GM23338 (cell line): Measurements from ENCODE around the gene LPGAT1. TPM values are rescaled to one million over a fixed set of nuclear protein-coding genes. Genes with fewer than 3 reads are reported as not detected.
A peak's percentile ranks its signal among the peaks of the same experiment; 100 is the strongest.

ENCODE experiments used
- ATAC-seq: fragments of 200-7000 bp; cut with Tn5 transposase; 3 replicates; pipeline ENCODE4 v1.9.1; 2020
- DNase-seq: peaks from one replicate; pipeline ENCODE4 v3.0.0-alpha.2; 2015; ENCODE audit warnings: low spot score
- H2AFZ ChIP-seq: fragments of 200-600 bp; sonication (generic); 2 replicates; pipeline ENCODE4 v1.8.0; 2016; ENCODE audit warnings: antibody characterized with exemption, mild to moderate bottlenecking, moderate library complexity
- H3F3A ChIP-seq: fragments of 200-600 bp; sonication (generic); replicated peaks from 2 replicates; pipeline ENCODE4 v1.8.0; 2017; ENCODE audit warnings: antibody characterized with exemption, mixed run types, low read depth
- H3K27ac ChIP-seq: fragments of 200-600 bp; sonication (generic); 2 replicates; pipeline ENCODE4 v1.6.1; 2016; ENCODE audit warnings: low read depth
- H3K27me3 ChIP-seq: fragments of 200-600 bp; sonication (generic); 2 replicates; pipeline ENCODE4 v1.8.0; 2016; ENCODE audit warnings: mild to moderate bottlenecking, mixed run types, moderate library complexity; ENCODE audit not compliant: insufficient read depth
- H3K36me3 ChIP-seq: fragments of 200-600 bp; sonication (generic); 2 replicates; pipeline ENCODE4 v1.8.0; 2016; ENCODE audit warnings: mild to moderate bottlenecking; ENCODE audit not compliant: insufficient read depth
- H3K4me1 ChIP-seq: fragments of 200-600 bp; sonication (generic); 2 replicates; pipeline ENCODE4 v1.8.0; 2016; ENCODE audit warnings: mild to moderate bottlenecking, moderate library complexity; ENCODE audit not compliant: insufficient read depth
- H3K4me2 ChIP-seq: fragments of 200-600 bp; sonication (generic); 2 replicates; pipeline ENCODE4 v1.7.1; 2017; ENCODE audit warnings: mixed run types
- H3K4me3 ChIP-seq: fragments of 200-600 bp; sonication (generic); 2 replicates; pipeline ENCODE4 v1.6.1; 2016; ENCODE audit warnings: mixed run types
- H3K79me2 ChIP-seq: fragments of 200-600 bp; sonication (generic); replicated peaks from 2 replicates; pipeline ENCODE4 v1.8.0; 2017; ENCODE audit warnings: mild to moderate bottlenecking; ENCODE audit not compliant: insufficient read depth
- H3K9me2 ChIP-seq: fragments of 200-600 bp; sonication (generic); 2 replicates; pipeline ENCODE4 v1.8.0; 2017; ENCODE audit not compliant: insufficient read depth
- H4K20me1 ChIP-seq: fragments of 200-600 bp; sonication (generic); replicated peaks from 2 replicates; pipeline ENCODE4 v1.8.0; 2017; ENCODE audit warnings: mild to moderate bottlenecking; ENCODE audit not compliant: insufficient read depth
- H3K27ac Mint-ChIP-seq: 2 replicates; pipeline ENCODE4 v1.8.0; 2020; ENCODE audit warnings: inconsistent platforms, mild to moderate bottlenecking, moderate library complexity, mixed read lengths
- H3K27me3 Mint-ChIP-seq: 3 replicates; pipeline ENCODE4 v1.8.0; 2022; ENCODE audit warnings: low read depth, mild to moderate bottlenecking, moderate library complexity, mixed read lengths, inconsistent platforms; ENCODE audit not compliant: insufficient read depth, poor library complexity
- H3K36me3 Mint-ChIP-seq: 3 replicates; pipeline ENCODE4 v1.8.0; 2021; ENCODE audit warnings: low read depth, mild to moderate bottlenecking, inconsistent platforms, moderate library complexity, mixed read lengths
- H3K4me1 Mint-ChIP-seq: 3 replicates; pipeline ENCODE4 v1.8.0; 2020; ENCODE audit warnings: mild to moderate bottlenecking, inconsistent platforms, mixed read lengths
- H3K4me3 Mint-ChIP-seq: 3 replicates; pipeline ENCODE4 v1.8.0; 2021; ENCODE audit warnings: moderate library complexity, mild to moderate bottlenecking, inconsistent platforms, mixed read lengths
- H3K9me3 Mint-ChIP-seq: 3 replicates; pipeline ENCODE4 v1.8.0; 2020; ENCODE audit warnings: moderate library complexity, mild to moderate bottlenecking, inconsistent platforms, mixed read lengths
- CREB1 ChIP-seq: fragments of 250-450 bp; sonication (Bioruptor Pico); IDR thresholded peaks from 2 replicates; pipeline ENCODE4 v1.5.0; 2020; ENCODE audit warnings: low read depth, mild to moderate bottlenecking, moderate library complexity
- EZH2phosphoT487 ChIP-seq: fragments of 200-600 bp; sonication (generic); IDR thresholded peaks from one replicate; pipeline ENCODE4 v1.8.1; 2018; ENCODE audit warnings: antibody characterized with exemption; ENCODE audit not compliant: unreplicated experiment
- JUNB ChIP-seq: IDR thresholded peaks from one replicate; pipeline ENCODE4 v1.6.1; 2016; ENCODE audit warnings: antibody characterized with exemption; ENCODE audit not compliant: unreplicated experiment
- NANOG ChIP-seq: IDR thresholded peaks from 2 replicates; pipeline ENCODE4 v1.6.1; 2016; ENCODE audit warnings: antibody characterized with exemption, borderline replicate concordance
- POLR2AphosphoS5 ChIP-seq: IDR thresholded peaks from 2 replicates; pipeline ENCODE4 v1.6.1; 2016; ENCODE audit warnings: antibody characterized with exemption, low read depth
- STAT1 ChIP-seq: IDR thresholded peaks from one replicate; pipeline ENCODE4 v1.6.1; 2016; ENCODE audit warnings: antibody characterized with exemption; ENCODE audit not compliant: unreplicated experiment
- ZNF114 ChIP-seq: fragments of 250-450 bp; sonication (Bioruptor Pico); IDR thresholded peaks from 2 replicates; pipeline ENCODE4 v1.5.0; 2020; ENCODE audit warnings: mild to moderate bottlenecking, moderate library complexity
- polyA plus RNA-seq: library from polyadenylated mRNA; unstranded; fragments of >200 nt; fragmentation: Nextera tagmentation; extraction: Ambion mirVana; gene quantifications from 2 replicates; pipeline ENCODE4 v1.2.1, GENCODE V29; 2016
- total RNA-seq: library from RNA; depleted of rRNA; stranded (reverse); fragments of >200 nt; shearing (Covaris generic); gene quantifications from 2 replicates; pipeline ENCODE4 v1.2.3, GENCODE V29; 2014
- TF ChIP-seq, protein P1 (sequence below), 2 experiments: fragments of 200-600 bp in 1 of 2; sonication (generic) in 1 of 2; conservative IDR thresholded peaks; 2 replicates each; pipeline versions ENCODE4 v1.5.1 to v1.6.1; 2016 to 2017; ENCODE audit warnings: antibody characterized with exemption in 2 of 2, low read depth in 2 of 2, mild to moderate bottlenecking in 2 of 2, moderate library complexity in 1 of 2
- TF ChIP-seq, protein P2 (sequence below): IDR thresholded peaks from 2 replicates; pipeline ENCODE4 v1.6.1; 2016; ENCODE audit warnings: antibody characterized with exemption
- TF ChIP-seq, protein P3 (sequence below): IDR thresholded peaks from one replicate; pipeline ENCODE4 v1.6.1; 2018; ENCODE audit warnings: antibody characterized with exemption; ENCODE audit not compliant: unreplicated experiment

The LPGAT1 gene
- total and polyA plus RNA-seq, 2 experiments from 2014 or later = 3.3 to 16.4 TPM

DNA sequence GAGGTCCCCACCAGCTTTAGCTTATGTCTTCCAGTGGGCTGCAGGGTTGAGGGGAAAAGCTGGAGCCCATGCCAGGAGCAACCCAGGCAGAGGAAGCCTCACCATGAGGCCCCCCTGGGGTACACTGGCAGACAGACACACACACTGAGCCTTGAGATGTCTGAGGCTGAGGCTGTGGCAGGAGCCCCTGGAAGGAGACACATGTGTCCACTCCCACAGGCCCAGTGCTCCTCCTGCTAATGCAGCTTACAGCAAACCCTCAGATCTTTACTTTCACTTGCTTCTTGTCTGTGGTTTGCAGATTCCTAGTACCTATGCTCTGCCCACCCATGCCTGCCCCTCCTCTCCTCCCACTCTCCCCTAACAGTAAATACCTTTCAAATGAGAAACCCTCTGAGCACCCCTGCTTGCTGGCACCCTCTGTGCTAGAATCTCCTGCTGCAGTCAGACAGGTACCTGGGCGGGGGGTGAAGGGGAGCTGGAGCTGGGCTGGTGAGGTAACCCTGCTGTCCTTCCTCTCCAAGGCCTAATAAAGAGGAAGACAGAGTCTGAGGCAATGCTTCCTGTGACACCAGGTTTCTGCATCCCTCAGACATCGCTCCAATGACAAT, 91.8 kb downstream of the LPGAT1 start (continued):
- TF ChIP-seq, protein P1, sequence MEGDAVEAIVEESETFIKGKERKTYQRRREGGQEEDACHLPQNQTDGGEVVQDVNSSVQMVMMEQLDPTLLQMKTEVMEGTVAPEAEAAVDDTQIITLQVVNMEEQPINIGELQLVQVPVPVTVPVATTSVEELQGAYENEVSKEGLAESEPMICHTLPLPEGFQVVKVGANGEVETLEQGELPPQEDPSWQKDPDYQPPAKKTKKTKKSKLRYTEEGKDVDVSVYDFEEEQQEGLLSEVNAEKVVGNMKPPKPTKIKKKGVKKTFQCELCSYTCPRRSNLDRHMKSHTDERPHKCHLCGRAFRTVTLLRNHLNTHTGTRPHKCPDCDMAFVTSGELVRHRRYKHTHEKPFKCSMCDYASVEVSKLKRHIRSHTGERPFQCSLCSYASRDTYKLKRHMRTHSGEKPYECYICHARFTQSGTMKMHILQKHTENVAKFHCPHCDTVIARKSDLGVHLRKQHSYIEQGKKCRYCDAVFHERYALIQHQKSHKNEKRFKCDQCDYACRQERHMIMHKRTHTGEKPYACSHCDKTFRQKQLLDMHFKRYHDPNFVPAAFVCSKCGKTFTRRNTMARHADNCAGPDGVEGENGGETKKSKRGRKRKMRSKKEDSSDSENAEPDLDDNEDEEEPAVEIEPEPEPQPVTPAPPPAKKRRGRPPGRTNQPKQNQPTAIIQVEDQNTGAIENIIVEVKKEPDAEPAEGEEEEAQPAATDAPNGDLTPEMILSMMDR (conservative IDR thresholded peaks at IDR 0.05; ENCODE audit: low read depth in 2 of 2) = no peak
- TF ChIP-seq, protein P2, sequence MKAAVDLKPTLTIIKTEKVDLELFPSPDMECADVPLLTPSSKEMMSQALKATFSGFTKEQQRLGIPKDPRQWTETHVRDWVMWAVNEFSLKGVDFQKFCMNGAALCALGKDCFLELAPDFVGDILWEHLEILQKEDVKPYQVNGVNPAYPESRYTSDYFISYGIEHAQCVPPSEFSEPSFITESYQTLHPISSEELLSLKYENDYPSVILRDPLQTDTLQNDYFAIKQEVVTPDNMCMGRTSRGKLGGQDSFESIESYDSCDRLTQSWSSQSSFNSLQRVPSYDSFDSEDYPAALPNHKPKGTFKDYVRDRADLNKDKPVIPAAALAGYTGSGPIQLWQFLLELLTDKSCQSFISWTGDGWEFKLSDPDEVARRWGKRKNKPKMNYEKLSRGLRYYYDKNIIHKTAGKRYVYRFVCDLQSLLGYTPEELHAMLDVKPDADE = no peak
- TF ChIP-seq ZNF114 (CRISPR knock-in tag) (no peak), EZH2phosphoT487 (no peak), CREB1 (CRISPR knock-in tag) (no peak), POLR2AphosphoS5 (no peak), JUNB (no peak), STAT1 (no peak)
- TF ChIP-seq, protein P3, sequence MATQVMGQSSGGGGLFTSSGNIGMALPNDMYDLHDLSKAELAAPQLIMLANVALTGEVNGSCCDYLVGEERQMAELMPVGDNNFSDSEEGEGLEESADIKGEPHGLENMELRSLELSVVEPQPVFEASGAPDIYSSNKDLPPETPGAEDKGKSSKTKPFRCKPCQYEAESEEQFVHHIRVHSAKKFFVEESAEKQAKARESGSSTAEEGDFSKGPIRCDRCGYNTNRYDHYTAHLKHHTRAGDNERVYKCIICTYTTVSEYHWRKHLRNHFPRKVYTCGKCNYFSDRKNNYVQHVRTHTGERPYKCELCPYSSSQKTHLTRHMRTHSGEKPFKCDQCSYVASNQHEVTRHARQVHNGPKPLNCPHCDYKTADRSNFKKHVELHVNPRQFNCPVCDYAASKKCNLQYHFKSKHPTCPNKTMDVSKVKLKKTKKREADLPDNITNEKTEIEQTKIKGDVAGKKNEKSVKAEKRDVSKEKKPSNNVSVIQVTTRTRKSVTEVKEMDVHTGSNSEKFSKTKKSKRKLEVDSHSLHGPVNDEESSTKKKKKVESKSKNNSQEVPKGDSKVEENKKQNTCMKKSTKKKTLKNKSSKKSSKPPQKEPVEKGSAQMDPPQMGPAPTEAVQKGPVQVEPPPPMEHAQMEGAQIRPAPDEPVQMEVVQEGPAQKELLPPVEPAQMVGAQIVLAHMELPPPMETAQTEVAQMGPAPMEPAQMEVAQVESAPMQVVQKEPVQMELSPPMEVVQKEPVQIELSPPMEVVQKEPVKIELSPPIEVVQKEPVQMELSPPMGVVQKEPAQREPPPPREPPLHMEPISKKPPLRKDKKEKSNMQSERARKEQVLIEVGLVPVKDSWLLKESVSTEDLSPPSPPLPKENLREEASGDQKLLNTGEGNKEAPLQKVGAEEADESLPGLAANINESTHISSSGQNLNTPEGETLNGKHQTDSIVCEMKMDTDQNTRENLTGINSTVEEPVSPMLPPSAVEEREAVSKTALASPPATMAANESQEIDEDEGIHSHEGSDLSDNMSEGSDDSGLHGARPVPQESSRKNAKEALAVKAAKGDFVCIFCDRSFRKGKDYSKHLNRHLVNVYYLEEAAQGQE = no peak

DNA sequence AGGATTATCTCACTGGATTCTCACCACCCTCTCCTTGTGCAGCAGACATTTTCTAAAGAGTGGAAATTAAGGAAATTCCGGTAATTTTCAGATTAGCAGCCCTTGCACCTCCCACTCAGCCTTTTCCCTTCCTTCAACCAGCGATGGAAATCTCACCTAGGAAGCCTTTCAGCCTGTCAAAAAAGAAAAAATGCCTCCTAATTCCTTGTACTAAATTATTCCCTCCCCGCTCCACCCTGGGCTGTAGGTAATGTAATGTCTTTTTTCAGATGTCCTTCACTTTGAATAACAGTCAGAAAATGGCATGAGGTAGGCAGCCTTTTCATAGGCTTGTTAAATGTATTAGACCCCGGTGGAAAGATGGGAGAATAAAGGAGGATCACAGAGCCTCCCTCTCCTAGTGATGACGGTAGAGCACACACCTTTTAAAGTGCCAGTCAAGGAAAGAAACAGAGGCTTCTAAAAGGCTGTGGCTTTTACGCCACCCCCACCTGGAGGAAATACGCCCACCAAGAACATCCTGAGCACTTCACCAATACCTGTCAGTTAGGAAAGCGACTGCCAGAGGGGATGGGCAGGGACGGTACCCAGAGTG, 92.4 kb downstream of the LPGAT1 start:
- Histone ChIP-seq H3K4me2 (no peak overlapping the region), H2AFZ (0 out of 2 replicates have a peak overlapping the region, but pooled peaks have one; percentile 63), H3K79me2 (no peaks in the 10 kb centered on the region), H3F3A (no peaks in the 10 kb centered on the region), H4K20me1 (no peaks in the 10 kb centered on the region), H3K27me3 (no peaks in the 10 kb centered on the region), H3K9me2 (no peaks in the 10 kb centered on the region), H3K36me3 (no peaks in the 10 kb centered on the region), H3K4me3 (no peak overlapping the region), H3K27ac (no peak overlapping the region), H3K4me1 (no peaks in the 10 kb centered on the region)
- Mint-ChIP-seq H3K4me1 (peaks cover 17% of the 10 kb centered on the region), H3K27ac (no peak overlapping the region; the same call in 1 of the 2 replicates), H3K27me3 (peaks cover 2% of the 10 kb centered on the region), H3K36me3 (no peaks in the 10 kb centered on the region), H3K9me3 (no peaks in the 10 kb centered on the region), H3K4me3 (no peak overlapping the region)
- TF ChIP-seq, protein P2 = no peak
- no peak for TF ChIP-seq EZH2phosphoT487
- TF ChIP-seq POLR2AphosphoS5 = no peak
- TF ChIP-seq NANOG = no peak
- no peak for TF ChIP-seq CREB1 (CRISPR knock-in tag)
- DNase-seq (no peak), ATAC-seq (peak; percentile 20; the same call in 2 of the 3 replicates)
